HUES48 (cell line): ENCODE data around the gene BSPRY.

Source experiments
- H3K27ac ChIP-seq: one replicate; pipeline ENCODE4 v1.7.0; 2013; ENCODE audit warnings: low read depth, low read length, inconsistent platforms
- H3K27me3 ChIP-seq: 2 replicates; pipeline ENCODE4 v1.6.1; 2013; ENCODE audit warnings: mild to moderate bottlenecking, low read length; ENCODE audit not compliant: control insufficient read depth, insufficient read depth
- H3K36me3 ChIP-seq: 2 replicates; pipeline ENCODE4 v1.6.1; 2013; ENCODE audit warnings: low read length; ENCODE audit not compliant: control insufficient read depth, insufficient read depth
- H3K4me1 ChIP-seq: 2 replicates; pipeline ENCODE4 v1.6.1; 2013; ENCODE audit warnings: mild to moderate bottlenecking, low read length; ENCODE audit not compliant: control insufficient read depth, insufficient read depth
- H3K4me3 ChIP-seq: 2 replicates; pipeline ENCODE4 v1.5.1; 2013; ENCODE audit warnings: mild to moderate bottlenecking, low read depth, low read length
- H3K9ac ChIP-seq: 2 replicates; pipeline ENCODE4 v1.6.1; 2013; ENCODE audit warnings: mild to moderate bottlenecking, low read depth, low read length, moderate library complexity
- H3K9me3 ChIP-seq: 2 replicates; pipeline ENCODE4 v1.6.1; 2013; ENCODE audit warnings: low read length; ENCODE audit not compliant: control insufficient read depth, insufficient read depth

The BSPRY gene

GRCh38 chr9:113381909-113382411 is 32.6 kb downstream of the BSPRY start:
- no peaks in the 10 kb centered on the region for H3K4me1 ChIP-seq
- no peak overlapping the region for H3K27ac ChIP-seq
- H3K27me3 ChIP-seq = no peaks in the 10 kb centered on the region
- no peaks in the 10 kb centered on the region for H3K36me3 ChIP-seq
- H3K4me3 ChIP-seq = no peak overlapping the region
- H3K9ac ChIP-seq = no peak overlapping the region
- H3K9me3 ChIP-seq = no peaks in the 10 kb centered on the region

GRCh38 chr9:113386571-113387393 is 37.4 kb downstream of the BSPRY start:
- Histone ChIP-seq H3K36me3 (peaks cover 33% of the 10 kb centered on the region), H3K27me3 (no peaks in the 10 kb centered on the region), H3K9me3 (no peaks in the 10 kb centered on the region), H3K4me3 (no peak overlapping the region), H3K27ac (no peak overlapping the region), H3K9ac (no peak overlapping the region), H3K4me1 (no peaks in the 10 kb centered on the region)

GRCh38 chr9:113387560-113388230 is 38.4 kb downstream of the BSPRY start:
- Histone ChIP-seq H3K36me3 (peaks cover 37% of the 10 kb centered on the region), H3K27ac (no peak overlapping the region), H3K4me1 (no peaks in the 10 kb centered on the region)

GRCh38 chr9:113388833-113389232 is 39.5 kb downstream of the BSPRY start:
- no peak overlapping the region for H3K27ac ChIP-seq

More at GRCh38 chr9:113387560-113388230, 38.4 kb downstream of the BSPRY start:
- Histone ChIP-seq H3K4me3 (no peak overlapping the region), H3K27me3 (no peaks in the 10 kb centered on the region), H3K9ac (no peak overlapping the region), H3K9me3 (no peaks in the 10 kb centered on the region)

GRCh38 chr9:113389451-113389850 is 40.1 kb downstream of the BSPRY start:
- H3K27me3 ChIP-seq = no peaks in the 10 kb centered on the region
- H3K36me3 ChIP-seq = peaks cover 37% of the 10 kb centered on the region
- no peaks in the 10 kb centered on the region for H3K4me1 ChIP-seq
- no peak overlapping the region for H3K4me3 ChIP-seq
- no peak overlapping the region for H3K9ac ChIP-seq
- no peaks in the 10 kb centered on the region for H3K9me3 ChIP-seq
- H3K27ac ChIP-seq = no peak overlapping the region

More at GRCh38 chr9:113388833-113389232, 39.5 kb downstream of the BSPRY start:
- Histone ChIP-seq H3K27me3 (no peaks in the 10 kb centered on the region), H3K4me3 (no peak overlapping the region), H3K36me3 (peaks cover 37% of the 10 kb centered on the region), H3K9me3 (no peaks in the 10 kb centered on the region), H3K4me1 (no peaks in the 10 kb centered on the region), H3K9ac (no peak overlapping the region)

GRCh38 chr9:113390192-113390960 is 41.0 kb downstream of the BSPRY start:
- Histone ChIP-seq H3K9me3 (no peaks in the 10 kb centered on the region), H3K27ac (no peak overlapping the region), H3K27me3 (no peaks in the 10 kb centered on the region), H3K4me3 (no peak overlapping the region), H3K4me1 (no peaks in the 10 kb centered on the region), H3K9ac (no peak overlapping the region), H3K36me3 (peaks cover 37% of the 10 kb centered on the region)

- Histone ChIP-seq H3K9me3 (no peaks in the 10 kb centered on the region), H3K27ac (no peak overlapping the region), H3K4me3 (no peak overlapping the region), H3K4me1 (no peaks in the 10 kb centered on the region), H3K27me3 (no peaks in the 10 kb centered on the region), H3K36me3 (peaks cover 37% of the 10 kb centered on the region), H3K9ac (no peak overlapping the region)
Measured at GRCh38 chr9:113391917-113392316, 42.6 kb downstream of the BSPRY start.

GRCh38 chr9:113393281-113393680 is 43.9 kb downstream of the BSPRY start:
- no peak overlapping the region for H3K27ac ChIP-seq

GRCh38 chr9:113395000-113395861 is 45.9 kb downstream of the BSPRY start:
- Histone ChIP-seq H3K9ac (no peak overlapping the region), H3K27ac (no peak overlapping the region), H3K9me3 (no peaks in the 10 kb centered on the region), H3K4me3 (no peak overlapping the region), H3K27me3 (no peaks in the 10 kb centered on the region), H3K4me1 (no peaks in the 10 kb centered on the region), H3K36me3 (peaks cover 18% of the 10 kb centered on the region; the same call in 1 of the 2 replicates)

More at GRCh38 chr9:113393281-113393680, 43.9 kb downstream of the BSPRY start:
- Histone ChIP-seq H3K4me3 (no peak overlapping the region), H3K9me3 (no peaks in the 10 kb centered on the region), H3K9ac (no peak overlapping the region), H3K27me3 (no peaks in the 10 kb centered on the region), H3K36me3 (peaks cover 34% of the 10 kb centered on the region), H3K4me1 (no peaks in the 10 kb centered on the region)

GRCh38 chr9:113397203-113397631 is 47.9 kb downstream of the BSPRY start:
- Histone ChIP-seq H3K9me3 (no peaks in the 10 kb centered on the region), H3K4me3 (no peak overlapping the region), H3K27me3 (no peaks in the 10 kb centered on the region), H3K36me3 (no peaks in the 10 kb centered on the region), H3K9ac (no peak overlapping the region), H3K27ac (no peak overlapping the region), H3K4me1 (peaks cover 4% of the 10 kb centered on the region; the same call in 1 of the 2 replicates)
